Measurements from ENCODE around the gene GKN1.

DNA sequence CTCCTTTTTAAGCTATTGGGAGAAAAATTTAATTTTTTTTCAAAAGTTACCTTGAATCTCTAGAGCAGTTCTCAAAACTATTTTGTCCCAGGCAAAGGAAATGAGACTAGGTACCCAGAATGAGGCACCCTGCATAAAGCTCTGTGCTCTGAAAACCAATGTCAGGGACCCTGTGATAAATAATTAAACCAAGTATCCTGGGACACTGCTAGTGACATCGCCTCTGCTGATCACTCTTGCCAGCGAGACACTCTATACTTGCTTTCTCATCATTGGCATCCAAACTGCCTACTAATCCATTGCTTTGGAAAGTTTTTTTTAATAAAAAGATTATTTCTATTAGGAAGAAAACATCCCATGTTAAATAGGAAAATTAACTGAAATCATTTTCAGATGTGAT, 1.4 kb downstream of the GKN1 start:
- TF ChIP-seq, protein P1, sequence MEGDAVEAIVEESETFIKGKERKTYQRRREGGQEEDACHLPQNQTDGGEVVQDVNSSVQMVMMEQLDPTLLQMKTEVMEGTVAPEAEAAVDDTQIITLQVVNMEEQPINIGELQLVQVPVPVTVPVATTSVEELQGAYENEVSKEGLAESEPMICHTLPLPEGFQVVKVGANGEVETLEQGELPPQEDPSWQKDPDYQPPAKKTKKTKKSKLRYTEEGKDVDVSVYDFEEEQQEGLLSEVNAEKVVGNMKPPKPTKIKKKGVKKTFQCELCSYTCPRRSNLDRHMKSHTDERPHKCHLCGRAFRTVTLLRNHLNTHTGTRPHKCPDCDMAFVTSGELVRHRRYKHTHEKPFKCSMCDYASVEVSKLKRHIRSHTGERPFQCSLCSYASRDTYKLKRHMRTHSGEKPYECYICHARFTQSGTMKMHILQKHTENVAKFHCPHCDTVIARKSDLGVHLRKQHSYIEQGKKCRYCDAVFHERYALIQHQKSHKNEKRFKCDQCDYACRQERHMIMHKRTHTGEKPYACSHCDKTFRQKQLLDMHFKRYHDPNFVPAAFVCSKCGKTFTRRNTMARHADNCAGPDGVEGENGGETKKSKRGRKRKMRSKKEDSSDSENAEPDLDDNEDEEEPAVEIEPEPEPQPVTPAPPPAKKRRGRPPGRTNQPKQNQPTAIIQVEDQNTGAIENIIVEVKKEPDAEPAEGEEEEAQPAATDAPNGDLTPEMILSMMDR (IDR thresholded peaks at IDR 0.05): no peak
- TF ChIP-seq POLR2A (IDR thresholded peaks at IDR 0.05): no peak
